ENCODE results near the gene RETREG1.

DNA sequence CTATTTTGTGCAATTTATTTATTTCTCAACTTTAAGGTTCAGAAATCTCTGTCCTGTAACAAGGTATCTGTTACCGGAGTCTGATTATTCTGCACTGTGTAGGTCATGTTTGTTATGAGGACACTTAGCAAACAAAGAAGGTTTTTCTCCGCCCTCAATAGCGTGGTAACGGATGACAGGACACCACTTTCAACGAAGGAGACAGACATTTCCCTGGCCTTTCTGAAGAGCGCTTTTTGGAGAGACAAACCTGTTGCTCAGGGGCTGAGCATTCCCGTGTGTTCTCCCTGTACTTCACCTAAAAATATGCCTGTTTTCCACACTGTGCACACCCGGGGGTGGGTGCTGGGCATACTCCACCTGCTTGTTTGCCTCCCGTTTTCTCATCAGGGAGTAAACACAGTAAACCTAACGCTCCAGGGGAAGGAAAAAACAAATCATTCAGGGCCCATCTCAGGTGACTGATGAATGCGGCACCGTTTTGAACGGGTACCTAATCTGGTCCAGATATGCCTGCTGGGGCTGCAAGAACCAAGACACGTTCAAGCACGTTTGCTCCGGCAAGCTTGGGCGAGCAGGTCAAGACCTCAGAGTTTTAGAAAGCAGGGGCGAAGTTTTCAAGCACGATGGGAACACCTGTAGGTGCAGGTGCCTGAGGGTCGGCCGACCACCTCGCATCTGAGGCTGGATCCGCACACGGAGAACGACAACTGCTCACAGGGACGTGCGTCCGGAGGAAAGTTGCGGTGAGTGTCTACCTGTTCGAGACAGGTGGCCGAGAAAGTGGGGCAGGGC, 859 bp downstream of the RETREG1 start:
- no peak for TF ChIP-seq CTCF (IDR thresholded peaks at IDR 0.05)
- TF ChIP-seq POLR2A (IDR thresholded peaks at IDR 0.05): no peak

Measured in lower leg skin (tissue), 3 donors.